HL-60 (cell line): ENCODE data around the gene MCF2.

Source experiments
- DNase-seq, 2 experiments: peaks; one replicate each; pipeline ENCODE4 v3.0.0-alpha.2; 2010 to 2020; ENCODE audit warnings: low read depth in 1 of 2, low spot score in 1 of 2
- H3K27ac ChIP-seq: fragments of 250-450 bp; sonication (Bioruptor Pico); replicated peaks from 2 replicates; pipeline ENCODE4 v1.5.1; 2020; ENCODE audit warnings: mild to moderate bottlenecking, moderate library complexity
- H3K27me3 ChIP-seq: fragments of 250-450 bp; sonication (Bioruptor Pico); 2 replicates; pipeline ENCODE4 v1.5.1; 2021; ENCODE audit warnings: mild to moderate bottlenecking, moderate library complexity; ENCODE audit not compliant: insufficient read depth, poor library complexity, severe bottlenecking
- H3K4me3 ChIP-seq: replicated peaks from 2 replicates; pipeline ENCODE4 v1.5.1; 2011; ENCODE audit warnings: mild to moderate bottlenecking, control low read depth, low read length; ENCODE audit not compliant: insufficient read depth
- GABPA ChIP-seq: IDR thresholded peaks from 2 replicates; pipeline ENCODE4 v1.6.1; 2012; ENCODE audit warnings: low read depth
- POLR2AphosphoS5 ChIP-seq: IDR thresholded peaks from 2 replicates; pipeline ENCODE4 v1.6.1; 2012; ENCODE audit warnings: low read depth
- SPI1 ChIP-seq: IDR thresholded peaks from 2 replicates; pipeline ENCODE4 v1.6.1; 2012; ENCODE audit warnings: low read depth, mild to moderate bottlenecking, borderline replicate concordance
- TF ChIP-seq, protein P1 (sequence below): IDR thresholded peaks from 2 replicates; pipeline ENCODE4 v1.6.1; 2012; ENCODE audit warnings: low read depth; ENCODE audit not compliant: insufficient replicate concordance
- TF ChIP-seq, protein P2 (sequence below): IDR thresholded peaks from one replicate; pipeline ENCODE4 v1.5.1; 2011; ENCODE audit warnings: low read length, control low read depth, inconsistent platforms; ENCODE audit not compliant: insufficient read depth

MCF2 gene

DNA sequence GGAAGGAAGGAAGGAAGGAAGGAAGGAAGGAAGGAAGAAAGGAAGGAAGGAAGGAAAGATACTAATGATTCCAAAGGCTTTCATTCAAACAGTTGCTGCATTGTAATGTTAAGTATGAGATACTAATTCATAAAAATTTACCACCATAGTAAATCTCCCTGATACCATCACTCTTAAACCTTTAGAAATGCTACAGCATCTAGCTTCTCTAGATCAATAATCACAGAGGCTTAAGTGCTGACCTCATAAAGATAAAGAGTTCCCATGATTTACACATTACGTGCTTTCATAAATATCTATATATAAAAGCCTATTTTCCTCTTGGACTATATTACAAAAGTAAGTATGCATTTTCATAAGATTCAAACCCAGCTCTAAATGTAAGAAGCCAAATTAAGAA lies 141.0 kb downstream of the MCF2 start:
- no peak for DNase-seq
- no peaks in the 10 kb centered on the region for H3K27me3 ChIP-seq

DNA sequence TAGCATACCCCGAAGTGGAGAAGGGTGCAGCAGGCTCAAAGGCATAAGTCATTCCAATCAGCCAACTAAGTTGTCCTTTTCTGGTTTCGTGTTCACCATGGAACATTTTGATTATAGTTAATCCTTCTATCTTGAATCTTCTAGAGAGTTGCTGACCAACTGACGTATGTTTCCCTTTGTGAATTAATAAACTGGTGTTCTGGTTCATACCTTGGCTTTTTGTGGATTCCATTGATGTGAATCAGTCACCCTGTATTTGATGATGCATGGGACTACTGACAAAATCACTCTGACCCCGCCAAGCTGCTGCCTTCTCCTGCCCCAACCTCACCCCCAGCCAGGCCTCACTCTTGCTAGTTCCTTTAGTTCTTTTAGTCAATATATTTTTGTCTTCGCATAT lies 144.7 kb downstream of the MCF2 start:
- DNase-seq = no peak
- no peaks in the 10 kb centered on the region for H3K27me3 ChIP-seq
- TF ChIP-seq, protein P1, sequence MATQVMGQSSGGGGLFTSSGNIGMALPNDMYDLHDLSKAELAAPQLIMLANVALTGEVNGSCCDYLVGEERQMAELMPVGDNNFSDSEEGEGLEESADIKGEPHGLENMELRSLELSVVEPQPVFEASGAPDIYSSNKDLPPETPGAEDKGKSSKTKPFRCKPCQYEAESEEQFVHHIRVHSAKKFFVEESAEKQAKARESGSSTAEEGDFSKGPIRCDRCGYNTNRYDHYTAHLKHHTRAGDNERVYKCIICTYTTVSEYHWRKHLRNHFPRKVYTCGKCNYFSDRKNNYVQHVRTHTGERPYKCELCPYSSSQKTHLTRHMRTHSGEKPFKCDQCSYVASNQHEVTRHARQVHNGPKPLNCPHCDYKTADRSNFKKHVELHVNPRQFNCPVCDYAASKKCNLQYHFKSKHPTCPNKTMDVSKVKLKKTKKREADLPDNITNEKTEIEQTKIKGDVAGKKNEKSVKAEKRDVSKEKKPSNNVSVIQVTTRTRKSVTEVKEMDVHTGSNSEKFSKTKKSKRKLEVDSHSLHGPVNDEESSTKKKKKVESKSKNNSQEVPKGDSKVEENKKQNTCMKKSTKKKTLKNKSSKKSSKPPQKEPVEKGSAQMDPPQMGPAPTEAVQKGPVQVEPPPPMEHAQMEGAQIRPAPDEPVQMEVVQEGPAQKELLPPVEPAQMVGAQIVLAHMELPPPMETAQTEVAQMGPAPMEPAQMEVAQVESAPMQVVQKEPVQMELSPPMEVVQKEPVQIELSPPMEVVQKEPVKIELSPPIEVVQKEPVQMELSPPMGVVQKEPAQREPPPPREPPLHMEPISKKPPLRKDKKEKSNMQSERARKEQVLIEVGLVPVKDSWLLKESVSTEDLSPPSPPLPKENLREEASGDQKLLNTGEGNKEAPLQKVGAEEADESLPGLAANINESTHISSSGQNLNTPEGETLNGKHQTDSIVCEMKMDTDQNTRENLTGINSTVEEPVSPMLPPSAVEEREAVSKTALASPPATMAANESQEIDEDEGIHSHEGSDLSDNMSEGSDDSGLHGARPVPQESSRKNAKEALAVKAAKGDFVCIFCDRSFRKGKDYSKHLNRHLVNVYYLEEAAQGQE = no peak
- TF ChIP-seq SPI1 (no peak), POLR2AphosphoS5 (no peak), GABPA (no peak)
- TF ChIP-seq, protein P2, sequence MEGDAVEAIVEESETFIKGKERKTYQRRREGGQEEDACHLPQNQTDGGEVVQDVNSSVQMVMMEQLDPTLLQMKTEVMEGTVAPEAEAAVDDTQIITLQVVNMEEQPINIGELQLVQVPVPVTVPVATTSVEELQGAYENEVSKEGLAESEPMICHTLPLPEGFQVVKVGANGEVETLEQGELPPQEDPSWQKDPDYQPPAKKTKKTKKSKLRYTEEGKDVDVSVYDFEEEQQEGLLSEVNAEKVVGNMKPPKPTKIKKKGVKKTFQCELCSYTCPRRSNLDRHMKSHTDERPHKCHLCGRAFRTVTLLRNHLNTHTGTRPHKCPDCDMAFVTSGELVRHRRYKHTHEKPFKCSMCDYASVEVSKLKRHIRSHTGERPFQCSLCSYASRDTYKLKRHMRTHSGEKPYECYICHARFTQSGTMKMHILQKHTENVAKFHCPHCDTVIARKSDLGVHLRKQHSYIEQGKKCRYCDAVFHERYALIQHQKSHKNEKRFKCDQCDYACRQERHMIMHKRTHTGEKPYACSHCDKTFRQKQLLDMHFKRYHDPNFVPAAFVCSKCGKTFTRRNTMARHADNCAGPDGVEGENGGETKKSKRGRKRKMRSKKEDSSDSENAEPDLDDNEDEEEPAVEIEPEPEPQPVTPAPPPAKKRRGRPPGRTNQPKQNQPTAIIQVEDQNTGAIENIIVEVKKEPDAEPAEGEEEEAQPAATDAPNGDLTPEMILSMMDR = no peak
- no peak overlapping the region for H3K27ac ChIP-seq
- H3K4me3 ChIP-seq = no peak overlapping the region

More for the DNA sequence above, 141.0 kb downstream of the MCF2 start:
- Histone ChIP-seq H3K4me3 (no peak overlapping the region), H3K27ac (no peak overlapping the region)
- TF ChIP-seq GABPA (no peak), POLR2AphosphoS5 (no peak), SPI1 (no peak)
- TF ChIP-seq, protein P2 = no peak
- TF ChIP-seq, protein P1 = no peak

DNA sequence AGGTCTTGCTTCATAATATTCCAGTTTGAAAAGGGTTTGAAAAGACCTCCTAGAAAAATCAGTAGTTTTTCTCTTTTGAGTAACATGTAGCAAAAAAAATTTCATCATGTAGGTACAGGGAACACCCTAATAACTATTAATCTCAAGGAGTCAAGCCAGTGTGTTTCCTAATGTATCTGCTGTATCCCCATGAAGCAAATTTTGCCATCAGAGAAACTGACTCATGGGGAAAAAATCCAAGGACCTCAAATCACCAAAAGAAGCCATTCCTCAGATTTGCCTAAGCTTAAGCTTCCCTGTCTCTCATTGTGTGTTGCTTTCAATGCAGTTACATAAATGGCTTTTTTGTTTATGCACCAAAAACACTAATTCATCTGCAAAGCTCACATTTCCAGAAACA lies 147.7 kb downstream of the MCF2 start:
- DNase-seq = no peak
- H3K27me3 ChIP-seq = no peaks in the 10 kb centered on the region

More for the DNA sequence above, 147.7 kb downstream of the MCF2 start:
- no peak overlapping the region for H3K4me3 ChIP-seq
- TF ChIP-seq, protein P2 = no peak
- no peak for TF ChIP-seq SPI1
- TF ChIP-seq, protein P1 = no peak
- no peak for TF ChIP-seq GABPA
- TF ChIP-seq POLR2AphosphoS5 = no peak
- H3K27ac ChIP-seq = no peak overlapping the region
